Adrenal gland (tissue), 12 donors: Measurements from ENCODE around the gene ROCK2. TPM values are rescaled to one million over a fixed set of nuclear protein-coding genes. Genes with fewer than 3 reads are reported as not detected.
"Not testable (repeated sequence)": the region's sequence is repeated elsewhere in the genome, so short reads cannot be mapped to it uniquely, and the experiment has no call there.

Experiments used
- DNase-seq, 7 donors: peaks; one replicate each; pipeline ENCODE4 v3.0.0-alpha.2; 2019 to 2020
- H3K27ac ChIP-seq, 5 donors: fragments of 200-600 bp; sonication (generic) in 4 of 5; 1 replicate in 3 of 5; 2 replicates in 2 of 5; pipeline versions ENCODE4 v1.5.1 to v1.8.0; 2016 to 2020; ENCODE audit warnings: mild to moderate bottlenecking in 1 of 5
- H3K27me3 ChIP-seq: fragments of 200-600 bp; 2 replicates; pipeline ENCODE4 v1.8.0; 2021
- H3K36me3 ChIP-seq, 2 donors: fragments of 200-600 bp; replicated peaks in 1 of 2; 1 replicate in 1 of 2; 2 replicates in 1 of 2; pipeline versions ENCODE4 v1.5.1 to v1.8.0; 2018 to 2022
- H3K4me1 ChIP-seq, 2 donors: fragments of 200-600 bp; replicated peaks in 1 of 2; 1 replicate in 1 of 2; 2 replicates in 1 of 2; pipeline versions ENCODE4 v1.5.1 to v1.8.0; 2018 to 2021
- H3K4me3 ChIP-seq, 4 donors: fragments of 200-600 bp; sonication (generic) in 3 of 4; one replicate each; pipeline ENCODE4 v1.5.1; 2016 to 2018
- H3K9me3 ChIP-seq, 3 donors: fragments of 200-600 bp; sonication (generic) in 1 of 3; replicated peaks in 1 of 3; 1 replicate in 2 of 3; 2 replicates in 1 of 3; pipeline versions ENCODE4 v1.5.1 to v1.8.0; 2016 to 2021
- CTCF ChIP-seq, 6 experiments: fragments of 450-650 bp in 4 of 6; fragments of 200-600 bp in 2 of 6; sonication (generic) in 1 of 6; IDR thresholded peaks; 1 replicate in 5 of 6; 2 replicates in 1 of 6; pipeline versions ENCODE4 v1.5.1 to v1.8.0; 2016 to 2021; ENCODE audit warnings: antibody characterized with exemption in 6 of 6, mild to moderate bottlenecking in 2 of 6, moderate library complexity in 1 of 6
- POLR2A ChIP-seq, 2 donors: fragments of 450-650 bp; IDR thresholded peaks; one replicate each; pipeline ENCODE4 v1.6.1; 2017; ENCODE audit warnings: antibody characterized with exemption in 2 of 2, mild to moderate bottlenecking in 2 of 2, moderate library complexity in 1 of 2
- WGBS, 4 donors: extraction: QIAGEN DNeasy Blood & Tissue Kit in 2 of 4; methylation state at CpG; one replicate each; pipeline versions ENCODE4 v1.1.5 to v1.1.7; 2013 to 2017; 5-methylcytosine and 5-hydroxymethylcytosine counted together
- intact Hi-C, 2 donors: fragments of 100-400 bp; cut with DNase I; formaldehyde crosslinking; loops; one replicate each; pipeline versions ENCODE4 v1.14.1 to v1.15.0; 2022 to 2023
- polyA plus RNA-seq, 3 donors: library from polyadenylated mRNA; stranded (reverse); fragments of 200-250 nt in 2 of 3; fragments of 350-450 nt in 1 of 3; fragmentation: Illumina TruSeq in 1 of 3; extraction: RNeasy Lipid Tissue Mini Kit (QIAGEN cat#74804) in 1 of 3; gene quantifications; one replicate each; pipeline ENCODE4 v1.2.3, GENCODE V29; 2013 to 2014
- total RNA-seq, 9 donors: library from RNA; depleted of rRNA in 4 of 9; stranded (reverse); fragments of >200 nt in 4 of 9; fragments of 120-200 nt in 1 of 9; fragmentation: NEBNext Ultra II Directional in 1 of 9; extraction: Animal tissue kit (Norgen Biotek cat#: 25700) in 1 of 9; gene quantifications; one replicate each; pipeline versions ENCODE4 v1.1.0 to v1.2.4, GENCODE V29; 2013 to 2023
- donor health status: healthy with polysubstance abuse.
- donor health status: Bipolar disorder and iron deficiency.
- donor health status: DM: yes; HTN: yes; CAD: no.
- donor health status: DM: no; HTN: no; CAD: no.
- donor health status: DM: no; HTN: no; CAD: no.
- donor health status: DM: yes; HTN: yes; CAD: no.

ROCK2 gene
- total and polyA plus RNA-seq, 12 donors = 5.0 to 46.6 (median 26.2) TPM

GRCh38 chr2:11236335-11236734 lies 108.1 kb downstream of the ROCK2 start:
- H3K27ac ChIP-seq = no peak overlapping the region
- H3K4me3 ChIP-seq = no peak overlapping the region
- no peak for DNase-seq
- intact Hi-C loops = loop anchor here (5.0 to 10.0 kb wide), 3 partner anchors 98 to 176 kb away; a partner anchor contains a TSS
- peaks cover 0 to 9% of the 10 kb centered on the region in 2 donors for H3K4me1 ChIP-seq
- no peaks in the 10 kb centered on the region for H3K36me3 ChIP-seq
- TF ChIP-seq POLR2A (IDR thresholded peaks at IDR 0.05) (no peak), CTCF (IDR thresholded peaks at IDR 0.05) (no peak)
- no peaks in the 10 kb centered on the region for H3K9me3 ChIP-seq
- H3K27me3 ChIP-seq = no peaks in the 10 kb centered on the region
- 70 to 88% (median 79%) methylated on average over 3 of the region's 3 CpGs for WGBS, 4 donors

GRCh38 chr2:11235583-11235982 lies 108.9 kb downstream of the ROCK2 start:
- Histone ChIP-seq H3K4me1 (peaks cover 0 to 9% of the 10 kb centered on the region in 2 donors), H3K27ac (no peak overlapping the region), H3K9me3 (no peaks in the 10 kb centered on the region), H3K4me3 (no peak overlapping the region), H3K27me3 (no peaks in the 10 kb centered on the region), H3K36me3 (no peaks in the 10 kb centered on the region)
- intact Hi-C loops = loop anchor here (2.0 to 10.0 kb wide), 4 partner anchors 99 to 177 kb away; a partner anchor contains a TSS
- DNase-seq = no peak
- WGBS, 4 donors = 42 to 47% (median 43%) methylated on average over 2 of the region's 2 CpGs
- TF ChIP-seq POLR2A (IDR thresholded peaks at IDR 0.05) = no peak
- TF ChIP-seq CTCF (IDR thresholded peaks at IDR 0.05) = no peak

- no peaks in the 10 kb centered on the region for H3K36me3 ChIP-seq
- H3K4me3 ChIP-seq = no peak overlapping the region
- H3K27me3 ChIP-seq = no peaks in the 10 kb centered on the region
- no peaks in the 10 kb centered on the region for H3K9me3 ChIP-seq
- DNase-seq = no peak
- TF ChIP-seq POLR2A (IDR thresholded peaks at IDR 0.05) (no peak), CTCF (IDR thresholded peaks at IDR 0.05) (peak; percentile 36 to 72 (median 58))
- 34 to 49% (median 43%) methylated on average over 1 of the region's 1 CpG for whole genome bisulfite sequencing, 4 donors
- peaks cover 0 to 9% of the 10 kb centered on the region in 2 donors for H3K4me1 ChIP-seq
- H3K27ac ChIP-seq = no peak overlapping the region
- intact Hi-C loops = loop anchor here in 1 of 2 donors (2.0 to 10.0 kb wide), 2 partner anchors 100 to 176 kb away; no protein-coding TSS in a partner anchor
Observed at GRCh38 chr2:11234309-11234708, 110.1 kb downstream of the ROCK2 start.

- H3K4me1 ChIP-seq = peaks cover 0 to 16% of the 10 kb centered on the region in 2 donors
- not testable (repeated sequence) for H3K36me3 ChIP-seq, H3K4me3 ChIP-seq, H3K27me3 ChIP-seq, H3K27ac ChIP-seq, DNase-seq, H3K9me3 ChIP-seq
- intact Hi-C loops = loop anchor here in 1 of 2 donors (10.0 kb wide), 1 partner anchor 104 kb away; no protein-coding TSS in a partner anchor
- WGBS, 4 donors = 89 to 95% (median 92%) methylated on average over 11 of the region's 11 CpGs
Observed at GRCh38 chr2:11231193-11231592, 113.2 kb downstream of the ROCK2 start.

- TF ChIP-seq POLR2A (IDR thresholded peaks at IDR 0.05) = no peak
- TF ChIP-seq CTCF (IDR thresholded peaks at IDR 0.05) = no peak
- no peak for DNase-seq
- Histone ChIP-seq H3K4me3 (no peak overlapping the region), H3K4me1 (peaks cover 0 to 8% of the 10 kb centered on the region in 2 donors), H3K27ac (no peak overlapping the region), H3K36me3 (no peaks in the 10 kb centered on the region), H3K9me3 (no peaks in the 10 kb centered on the region), H3K27me3 (no peaks in the 10 kb centered on the region)
- 73 to 75% (median 74%) methylated on average over 1 of the region's 1 CpG for WGBS, 4 donors
- intact Hi-C loops = no loop called here
Observed at GRCh38 chr2:11228692-11229091, 115.7 kb downstream of the ROCK2 start.
